GM12878 (cell line): ENCODE results near the gene RNF220. TPM values are rescaled to one million over a fixed set of nuclear protein-coding genes. Genes with fewer than 3 reads are reported as not detected.

ENCODE experiments used
- ATAC-seq: fragments of 200-7000 bp; cut with Tn5 transposase; 3 replicates; pipeline ENCODE4 v1.9.1; 2020; ENCODE audit warnings: mild to moderate bottlenecking, moderate library complexity
- BruUV-seq: library from RNA; stranded (reverse); fragments of 400-500 nt; replicated peaks from 2 replicates; lab custom pipeline; 2021; lab: Mats Ljungman, UMichigan
- CTCF ChIA-PET: fragments of 300-600 bp; sonication (Branson Sonifier 250); formaldehyde crosslinking; extraction: SDS; loops from one replicate; lab custom pipeline; 2021; ENCODE audit warnings: inconsistent platforms; lab: Yijun Ruan, JAX
- POLR2A ChIA-PET: fragments of 350-600 bp; formaldehyde crosslinking; extraction: SDS; loops from one replicate; lab custom pipeline; 2021; ENCODE audit warnings: inconsistent platforms; lab: Charles Lee
- RAD21 ChIA-PET: fragments of 300-600 bp; sonication (Branson Sonifier 250); formaldehyde crosslinking; loops from one replicate; lab custom pipeline; 2023; ENCODE audit warnings: antibody characterized with exemption; ENCODE audit not compliant: unreplicated experiment; lab: Charles Lee
- SMC1A ChIA-PET: fragments of 300-600 bp; sonication (Branson Sonifier 250); formaldehyde crosslinking; loops from one replicate; lab custom pipeline; 2023; ENCODE audit not compliant: unreplicated experiment, uncharacterized antibody; lab: Charles Lee
- DNase-seq: peaks from one replicate; pipeline ENCODE4 v3.0.0-alpha.2; 2011; ENCODE audit warnings: low read depth, low spot score
- FAIRE-seq: peaks from 3 replicates; lab custom pipeline; 2011; peaks lifted over from hg19 to GRCh38; lab: Jason Lieb, UNC
- H2AFZ ChIP-seq: 2 replicates; pipeline ENCODE4 v1.6.0; 2011; ENCODE audit warnings: low read depth, low read length, control low read depth; ENCODE audit not compliant: control insufficient read depth
- H3K27ac ChIP-seq: 2 replicates; pipeline ENCODE4 v1.5.1; 2011; ENCODE audit warnings: control low read depth; ENCODE audit not compliant: control insufficient read depth, insufficient read depth
- H3K27me3 ChIP-seq, 2 experiments: replicated peaks in 1 of 2; 2 replicates each; pipeline versions ENCODE4 v1.6.0 to v1.6.1; 2011; ENCODE audit warnings: low read length in 1 of 2; ENCODE audit not compliant: control insufficient read depth in 2 of 2, insufficient read depth in 2 of 2
- H3K36me3 ChIP-seq, 2 experiments: 2 replicates each; pipeline ENCODE4 v1.5.1; 2011; ENCODE audit warnings: low read length in 1 of 2; ENCODE audit not compliant: control insufficient read depth in 2 of 2, insufficient read depth in 2 of 2
- H3K4me1 ChIP-seq: 2 replicates; pipeline ENCODE4 v1.6.1; 2011; ENCODE audit warnings: mild to moderate bottlenecking, low read length, moderate library complexity, mixed read lengths; ENCODE audit not compliant: control insufficient read depth, insufficient read depth
- H3K4me2 ChIP-seq: 2 replicates; pipeline ENCODE4 v1.6.0; 2011; ENCODE audit warnings: control low read depth; ENCODE audit not compliant: control insufficient read depth, insufficient read depth
- H3K4me3 ChIP-seq: fragments of 200-600 bp; sonication (generic); 2 replicates; pipeline ENCODE4 v1.5.1; 2016
- H3K79me2 ChIP-seq: 2 replicates; pipeline ENCODE4 v1.6.0; 2011; ENCODE audit warnings: low read length; ENCODE audit not compliant: control insufficient read depth, insufficient read depth
- H3K9ac ChIP-seq: 2 replicates; pipeline ENCODE4 v1.8.0; 2011; ENCODE audit warnings: low read length, control low read depth, mixed read lengths; ENCODE audit not compliant: control insufficient read depth, insufficient read depth
- H3K9me3 ChIP-seq: replicated peaks from 3 replicates; pipeline ENCODE4 v1.5.1; 2011; ENCODE audit warnings: mild to moderate bottlenecking, low read length; ENCODE audit not compliant: control insufficient read depth, insufficient read depth
- H4K20me1 ChIP-seq: 2 replicates; pipeline ENCODE4 v1.6.0; 2011; ENCODE audit not compliant: control insufficient read depth, insufficient read depth
- PRDM15 ChIP-seq: fragments of 450-650 bp; formaldehyde crosslinking; IDR thresholded peaks from 2 replicates; pipeline ENCODE4 v1.4.0; 2020; ENCODE audit warnings: mild to moderate bottlenecking, moderate library complexity
- TCF12 ChIP-seq: IDR thresholded peaks from 2 replicates; pipeline ENCODE4 v1.6.1; 2011; ENCODE audit warnings: low read depth, mild to moderate bottlenecking, low read length
- WGBS: methylation state at CpG from one replicate; pipeline ENCODE4 v1.1.6; 2016; ENCODE audit warnings: low lambda C conversion rate; ENCODE audit not compliant: insufficient replicate concordance, insufficient coverage; ENCODE audit errors: missing lambda C conversion rate; 5-methylcytosine and 5-hydroxymethylcytosine counted together
- in situ Hi-C: fragments of 300-500 bp; cut with MboI; formaldehyde crosslinking; loops from 9 replicates; pipeline ENCODE4 v1.14.3; 2018; ENCODE audit warnings: mixed read lengths
- intact Hi-C: fragments of 100-400 bp; cut with micrococcal nuclease; formaldehyde crosslinking; loops from one replicate; pipeline ENCODE4 v1.14.2; 2022; ENCODE audit not compliant: unreplicated experiment
- polyA plus RNA-seq, 11 experiments: library from polyadenylated mRNA; depleted of rRNA in 4 of 11; unstranded in 6 of 11; stranded (reverse) in 5 of 11; fragments of >200 nt; fragmentation: Nextera tagmentation in 4 of 11; fragmentation: Illumina TruSeq in 1 of 11; extraction: Ambion mirVana in 4 of 11; extraction: Trizol in 1 of 11; gene quantifications; 1 replicate in 1 of 11; 2 replicates in 10 of 11; pipeline versions ENCODE4 v1.2.1 to v1.2.3, GENCODE V29; 2011 to 2016; ENCODE audit warnings: inconsistent platforms in 2 of 11, missing spikeins in 2 of 11, low read depth in 1 of 11
- total RNA-seq, 4 experiments: library from RNA; depleted of rRNA in 3 of 4; stranded (reverse); fragments of >200 nt in 3 of 4; fragmentation: Illumina TruSeq in 1 of 4; extraction: Trizol in 1 of 4; gene quantifications; 2 replicates each; pipeline versions ENCODE4 v1.2.1 to v1.2.3, GENCODE V29; 2013 to 2021
- TF ChIP-seq, protein P1 (sequence below): fragments of 450-650 bp; IDR thresholded peaks from 2 replicates; pipeline ENCODE4 v1.6.1; 2016; ENCODE audit warnings: mild to moderate bottlenecking

The RNF220 gene
- total and polyA plus RNA-seq, 10 of the 15 experiments (the other 5 are each of a cell fraction or from before 2014, with no cell fraction given) = 4.6 to 84.1 (median 53.7) TPM

DNA sequence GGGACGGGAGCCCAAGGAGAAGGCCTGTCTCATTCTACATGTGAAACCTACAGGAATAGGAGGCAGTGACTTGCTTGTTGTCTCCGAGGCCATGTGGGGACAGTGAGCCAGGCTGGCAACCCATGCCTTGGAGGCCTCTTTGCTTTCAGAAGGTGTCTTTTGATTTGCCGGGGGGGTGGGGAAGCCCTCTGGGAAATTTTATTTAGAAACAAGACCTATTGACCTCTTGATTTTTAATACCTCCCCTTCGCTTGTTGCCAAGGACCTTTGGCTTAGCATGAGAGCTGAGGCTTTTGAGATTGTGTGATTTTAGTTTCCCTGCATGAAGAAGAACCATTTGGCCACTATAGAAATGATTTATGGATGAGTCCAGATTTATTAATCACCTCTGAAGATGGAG lies 273.6 kb downstream of the RNF220 start:
- no peaks in the 10 kb centered on the region for H4K20me1 ChIP-seq
- FAIRE-seq (no peak), ATAC-seq (no peak), DNase-seq (no peak)
- H3K27ac ChIP-seq = no peak overlapping the region
- SMC1A ChIA-PET = interaction anchor here (1.6 kb wide), 1 partner anchor 9 kb away, joined by 5 read pairs; no protein-coding TSS in a partner anchor
- H3K36me3 ChIP-seq = no peaks in the 10 kb centered on the region
- no peak overlapping the region for H3K4me3 ChIP-seq
- CTCF ChIA-PET = interaction anchor here (2.4 kb wide), 1 partner anchor 26 kb away, joined by 6 read pairs; no protein-coding TSS in a partner anchor
- intact Hi-C loops (no loop called here), in situ Hi-C loops (no loop called here)
- POLR2A ChIA-PET = no interaction called here
- peaks cover 42% of the 10 kb centered on the region for H3K4me1 ChIP-seq
- RAD21 ChIA-PET = no interaction called here
- peak overlapping the region; percentile 41; the same call in 1 of the 2 replicates for H3K4me2 ChIP-seq
- no peak overlapping the region for H3K9ac ChIP-seq
- BruUV-seq = no TSS peak
- WGBS = 86% methylated on average over 4 of the region's 4 CpGs
- peaks cover 5% of the 10 kb centered on the region for H3K79me2 ChIP-seq
- H3K27me3 ChIP-seq = no peaks in the 10 kb centered on the region
- H3K9me3 ChIP-seq = no peaks in the 10 kb centered on the region
- H2AFZ ChIP-seq = no peak overlapping the region
- TF ChIP-seq TCF12 = no peak
- no peak for TF ChIP-seq PRDM15 (CRISPR knock-in tag)
- TF ChIP-seq, protein P1, sequence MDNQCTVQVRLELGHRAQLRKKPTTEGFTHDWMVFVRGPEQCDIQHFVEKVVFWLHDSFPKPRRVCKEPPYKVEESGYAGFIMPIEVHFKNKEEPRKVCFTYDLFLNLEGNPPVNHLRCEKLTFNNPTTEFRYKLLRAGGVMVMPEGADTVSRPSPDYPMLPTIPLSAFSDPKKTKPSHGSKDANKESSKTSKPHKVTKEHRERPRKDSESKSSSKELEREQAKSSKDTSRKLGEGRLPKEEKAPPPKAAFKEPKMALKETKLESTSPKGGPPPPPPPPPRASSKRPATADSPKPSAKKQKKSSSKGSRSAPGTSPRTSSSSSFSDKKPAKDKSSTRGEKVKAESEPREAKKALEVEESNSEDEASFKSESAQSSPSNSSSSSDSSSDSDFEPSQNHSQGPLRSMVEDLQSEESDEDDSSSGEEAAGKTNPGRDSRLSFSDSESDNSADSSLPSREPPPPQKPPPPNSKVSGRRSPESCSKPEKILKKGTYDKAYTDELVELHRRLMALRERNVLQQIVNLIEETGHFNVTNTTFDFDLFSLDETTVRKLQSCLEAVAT = no peak
